Right renal pelvis (tissue), 4 donors: ENCODE measurements around the gene BRS3. TPM values are rescaled to one million over a fixed set of nuclear protein-coding genes. Genes with fewer than 3 reads are reported as not detected.

Experiments
- DNase-seq, 4 donors: peaks; one replicate each; pipeline ENCODE4 v3.0.0-alpha.2; 2013; ENCODE audit warnings: low read depth in 4 of 4, low spot score in 3 of 4, missing footprints in 1 of 4
- polyA plus RNA-seq, 4 donors: library from polyadenylated mRNA; unstranded; fragments of 120-200 nt; gene quantifications; one replicate each; pipeline ENCODE4 v1.2.1, GENCODE V29; 2013; ENCODE audit not compliant: insufficient read length in 4 of 4

Gene BRS3
- polyA plus RNA-seq, 4 donors: 0.05 to 0.08 (median 0.07) TPM; not detected in 1

- no peak for DNase-seq
Observed at GRCh38 chrX:136493011-136493410, 5.3 kb downstream of the BRS3 start.

GRCh38 chrX:136495043-136495442, 7.3 kb downstream of the BRS3 start:
- DNase-seq: no peak

GRCh38 chrX:136496186-136496763, 8.5 kb downstream of the BRS3 start:
- no peak for DNase-seq

DNA sequence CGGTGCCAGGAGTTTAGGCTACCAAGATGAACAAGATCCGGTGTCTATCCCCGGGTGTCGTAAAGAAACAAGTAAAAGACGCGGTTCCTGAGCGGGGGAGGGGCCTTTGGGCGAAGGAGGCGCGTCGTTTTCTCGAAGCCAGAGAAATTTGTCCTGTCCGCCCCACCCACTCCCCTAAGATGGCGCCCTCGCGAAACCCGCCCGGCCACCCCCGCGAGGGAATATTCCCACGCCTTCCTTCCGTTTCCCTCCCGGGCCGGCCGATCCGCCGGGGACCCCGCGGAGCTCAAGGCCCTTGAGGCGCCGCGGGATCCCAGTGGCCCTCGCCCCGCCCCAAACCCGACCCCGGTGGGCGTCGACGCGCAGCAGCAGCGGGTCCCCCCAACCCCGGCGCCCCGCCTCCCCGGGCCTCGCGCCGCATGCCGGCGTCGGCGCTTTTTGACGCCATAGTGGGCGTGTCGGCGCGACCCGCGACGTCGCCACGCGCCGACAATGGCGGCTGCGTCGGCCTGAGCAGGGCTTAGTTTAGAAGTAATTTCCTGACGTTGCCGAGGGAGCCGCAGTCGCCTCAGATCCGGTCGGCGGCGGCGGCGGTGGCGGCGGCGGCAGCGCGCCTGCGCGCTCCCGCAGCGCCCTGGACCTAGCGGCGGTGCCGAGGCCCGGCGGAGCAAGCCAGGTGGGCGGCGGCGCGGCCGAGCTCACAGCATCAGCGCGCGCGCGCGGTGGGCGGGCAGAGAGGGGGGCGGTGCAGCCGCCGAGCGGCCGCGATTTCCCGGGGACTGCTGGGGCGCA, 9.2 kb downstream of the BRS3 start:
- DNase-seq: peak; percentile 67 to 74 (median 74)

- peak in 1 of 4 donors; percentile 21 for DNase-seq
Observed at GRCh38 chrX:136497556-136498052, 9.9 kb downstream of the BRS3 start, which contains the start of gene HTATSF1. Gene HTATSF1 (plus strand): TSS chrX:136497592. CDS start chrX:136497685, 93 bp downstream.

GRCh38 chrX:136519069-136519468, 31.3 kb downstream of the BRS3 start:
- no peak for DNase-seq

- no peak for DNase-seq
Observed at GRCh38 chrX:136523770-136524169, 36.0 kb downstream of the BRS3 start.

- peak; percentile 7 to 33 (median 17) for DNase-seq
Observed at GRCh38 chrX:136525738-136526606, 38.2 kb downstream of the BRS3 start.

DNA sequence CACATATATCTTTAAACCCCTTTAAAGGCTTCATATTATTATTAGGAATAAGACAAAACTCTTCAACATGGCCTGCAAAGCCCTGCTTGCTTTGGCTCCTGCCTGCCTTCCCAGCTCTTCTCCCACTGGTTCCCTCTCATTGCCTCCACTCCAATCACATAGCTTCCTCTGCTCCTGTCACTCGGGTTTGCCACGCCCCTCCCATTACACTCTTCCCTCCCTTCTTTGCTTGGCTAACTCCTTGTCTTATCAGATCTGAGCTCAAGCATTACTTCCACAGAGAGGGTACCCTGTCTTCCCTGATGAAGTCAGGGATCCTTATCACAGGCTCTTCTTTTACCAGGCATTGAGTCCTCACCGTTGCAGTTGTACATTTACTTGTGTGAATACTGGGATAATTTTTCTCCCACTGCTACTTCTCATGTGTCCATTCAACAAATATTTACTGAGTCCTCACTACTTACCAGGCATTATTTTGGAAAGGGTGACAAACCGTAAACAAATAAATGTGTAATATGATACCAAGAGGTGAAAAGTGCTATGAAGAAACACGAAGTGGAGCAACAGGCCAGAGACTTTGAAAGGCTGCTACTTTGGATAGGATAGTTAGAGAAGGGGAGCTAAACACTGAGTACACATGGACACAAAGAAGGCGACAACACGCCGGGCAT, 41.0 kb downstream of the BRS3 start:
- no peak for DNase-seq

GRCh38 chrX:136529795-136530194, 42.0 kb downstream of the BRS3 start:
- no peak for DNase-seq

DNA sequence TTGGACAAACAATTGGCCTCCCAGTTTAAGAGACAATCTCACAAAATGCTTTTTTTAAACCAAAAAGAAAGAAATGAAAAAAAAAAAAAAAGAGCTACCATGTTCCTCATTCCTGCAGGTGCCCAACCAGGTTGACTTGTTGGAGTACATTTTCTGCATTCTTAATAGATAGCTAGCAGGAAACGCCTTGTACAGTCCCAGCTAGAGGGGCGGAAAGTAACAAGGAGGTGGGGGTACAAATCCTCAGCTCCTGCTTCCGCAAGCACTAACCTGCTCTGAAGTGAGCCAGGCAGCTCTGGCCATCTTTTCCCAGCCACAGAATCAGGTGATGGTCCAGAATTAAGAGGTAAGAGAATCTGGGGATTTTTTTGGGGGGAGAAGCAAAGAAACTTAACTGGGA, 44.2 kb downstream of the BRS3 start, which contains the start of gene VGLL1:
Gene VGLL1, plus strand, starts transcription at position 265 of the 400 bp plus-strand sequence. CDS start 3,806 bp downstream, outside the sequence.
- DNase-seq: no peak

- DNase-seq: no peak
Observed at GRCh38 chrX:136534131-136534530, 46.4 kb downstream of the BRS3 start.

GRCh38 chrX:136538811-136539210, 51.1 kb downstream of the BRS3 start:
- DNase-seq: no peak

GRCh38 chrX:136540226-136540625, 52.5 kb downstream of the BRS3 start:
- no peak for DNase-seq

GRCh38 chrX:136541294-136541693, 53.5 kb downstream of the BRS3 start:
- DNase-seq: no peak

- no peak for DNase-seq
Observed at GRCh38 chrX:136542281-136542680, 54.5 kb downstream of the BRS3 start.
